Spleen (tissue), 7 donors: ENCODE results near the gene ESYT1.
"Not testable (repeated sequence)": the region's sequence is repeated elsewhere in the genome, so short reads cannot be mapped to it uniquely, and the experiment has no call there.

Experiments
- CTCF ChIP-seq, 11 experiments: fragments of 200-600 bp in 7 of 11; fragments of 450-650 bp in 4 of 11; sonication (generic) in 4 of 11; IDR thresholded peaks in 8 of 11; conservative IDR thresholded peaks in 3 of 11; 1 replicate in 7 of 11; 2 replicates in 4 of 11; pipeline versions ENCODE4 v1.4.0 to v1.8.0; 2016 to 2021; ENCODE audit warnings: antibody characterized with exemption in 11 of 11, inconsistent platforms in 4 of 11, mild to moderate bottlenecking in 1 of 11
- POLR2A ChIP-seq, 3 donors: fragments of 450-650 bp; IDR thresholded peaks; one replicate each; pipeline ENCODE4 v1.5.1; 2017; ENCODE audit warnings: antibody characterized with exemption in 3 of 3, mild to moderate bottlenecking in 1 of 3
- POLR2AphosphoS5 ChIP-seq, 3 donors: sonication (generic); formaldehyde crosslinking; IDR thresholded peaks; one replicate each; pipeline ENCODE4 v1.5.1; 2017; ENCODE audit warnings: antibody characterized with exemption in 3 of 3
- donor health status: DM: no; HTN: no; CAD: no; lungs with moderate emphysema.
- donor health status: DM: no; HTN: no; CAD: no.
- donor health status: DM: no; HTN: no; CAD: no.

DNA sequence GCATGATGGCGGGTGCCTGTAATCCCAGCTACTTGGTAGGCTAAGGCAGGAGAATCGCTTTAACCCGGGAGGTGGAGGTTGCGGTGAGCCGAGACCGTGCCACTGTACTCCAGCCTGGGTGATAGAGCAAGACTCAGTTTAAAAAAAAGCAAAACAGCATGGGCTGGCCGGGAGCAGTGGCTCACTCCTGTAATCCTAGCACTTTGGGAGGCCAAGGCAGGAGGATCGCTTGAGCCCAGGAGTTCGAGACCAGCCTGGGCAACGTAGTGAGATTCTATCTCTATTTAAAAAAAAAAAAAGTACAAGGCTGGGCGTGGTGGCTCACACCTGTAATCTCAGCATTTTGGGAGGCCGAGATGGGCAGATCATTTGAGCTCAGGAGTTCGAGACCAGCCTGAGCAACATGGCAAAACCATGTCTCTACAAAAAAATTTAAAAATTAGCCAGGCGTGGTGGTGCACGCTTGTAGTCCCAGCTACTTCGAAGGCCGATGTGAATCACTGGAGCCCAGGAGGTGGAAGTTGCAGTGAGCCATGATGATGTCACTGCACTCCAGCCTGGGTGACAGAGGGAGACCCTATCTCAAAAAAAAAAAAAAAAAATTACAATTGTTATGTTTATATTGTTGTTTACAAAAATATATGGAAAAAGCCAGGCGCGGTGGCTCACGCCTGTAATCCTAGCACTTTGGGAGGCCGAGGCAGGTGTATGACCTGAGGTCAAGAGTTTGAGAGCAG is 28.6 kb downstream of the ESYT1 start:
- TF ChIP-seq POLR2A (IDR thresholded peaks at IDR 0.05); CTCF (IDR thresholded peaks at IDR 0.05 in 8 of 11, conservative IDR thresholded peaks at IDR 0.05 in 3 of 11); POLR2AphosphoS5 (IDR thresholded peaks at IDR 0.05): not testable (repeated sequence)
